CD4-positive, alpha-beta T cell treated with Interleukin-12 subunit alpha and Interleukin-12 subunit beta, for 1 hour (primary cell): ENCODE measurements around the gene MAP1S.
"Not testable (repeated sequence)": the region's sequence is repeated elsewhere in the genome, so short reads cannot be mapped to it uniquely, and the experiment has no call there.

Experiments used
- DNase-seq: peaks from one replicate; pipeline ENCODE4 v3.0.0-alpha.2; 2020

Gene MAP1S

DNA sequence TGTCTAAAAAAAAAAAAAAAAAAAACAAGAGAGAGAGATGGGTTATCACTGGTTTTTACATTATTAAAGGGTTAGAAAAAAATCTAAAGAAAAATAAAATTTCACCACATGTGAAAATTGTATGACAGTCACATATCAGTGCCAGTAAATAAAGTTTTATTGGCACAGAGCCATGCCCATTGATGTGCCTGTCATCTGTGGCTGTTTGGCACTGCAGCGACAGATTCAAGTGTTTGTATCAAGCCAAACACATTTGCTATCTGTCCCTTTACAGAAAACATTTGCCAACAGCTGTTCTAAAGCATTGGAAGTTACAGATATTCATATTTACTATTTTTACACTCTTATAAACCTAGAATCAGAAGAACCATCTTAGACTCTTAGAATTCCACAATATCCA is 48.3 kb downstream of the MAP1S start:
- no peak for DNase-seq

DNA sequence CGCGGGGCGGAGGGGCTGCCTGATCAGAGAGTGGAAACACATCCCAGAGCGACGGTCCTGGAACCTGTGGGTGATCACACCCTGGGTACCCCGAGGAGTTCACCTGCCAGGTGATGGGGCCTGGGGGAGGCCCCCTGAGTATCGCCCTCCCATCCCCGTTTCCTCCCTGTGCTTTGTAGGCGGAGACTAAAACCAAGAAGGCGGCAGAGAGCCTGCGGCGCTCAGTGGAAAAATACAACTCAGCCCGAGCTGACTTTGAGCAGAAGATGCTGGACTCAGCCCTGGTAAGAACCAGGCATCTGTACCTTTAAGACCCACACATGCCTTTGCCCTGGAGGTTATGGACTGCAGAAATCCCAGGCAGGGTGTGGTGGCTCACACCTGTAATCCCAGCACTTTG is 51.3 kb downstream of the MAP1S start:
- DNase-seq, result no peak

DNA sequence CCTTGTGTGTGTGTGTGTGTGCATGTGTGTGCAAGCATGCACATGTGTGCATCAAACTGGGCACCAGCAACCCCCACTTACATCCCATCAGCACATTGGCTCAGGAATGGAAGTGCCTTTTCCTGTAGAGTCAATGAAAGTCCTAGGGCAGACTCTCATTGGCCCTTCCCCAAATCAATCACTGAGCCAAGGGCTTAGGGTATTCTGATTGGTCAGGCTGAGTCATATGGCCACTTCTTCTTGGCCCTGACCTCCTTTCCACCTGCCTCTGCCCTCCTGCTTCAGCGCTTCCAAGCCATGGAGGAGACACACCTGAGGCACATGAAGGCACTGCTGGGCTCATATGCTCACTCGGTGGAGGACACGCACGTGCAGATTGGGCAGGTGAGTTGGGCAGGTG is 52.9 kb downstream of the MAP1S start:
- DNase-seq, result no peak

DNA sequence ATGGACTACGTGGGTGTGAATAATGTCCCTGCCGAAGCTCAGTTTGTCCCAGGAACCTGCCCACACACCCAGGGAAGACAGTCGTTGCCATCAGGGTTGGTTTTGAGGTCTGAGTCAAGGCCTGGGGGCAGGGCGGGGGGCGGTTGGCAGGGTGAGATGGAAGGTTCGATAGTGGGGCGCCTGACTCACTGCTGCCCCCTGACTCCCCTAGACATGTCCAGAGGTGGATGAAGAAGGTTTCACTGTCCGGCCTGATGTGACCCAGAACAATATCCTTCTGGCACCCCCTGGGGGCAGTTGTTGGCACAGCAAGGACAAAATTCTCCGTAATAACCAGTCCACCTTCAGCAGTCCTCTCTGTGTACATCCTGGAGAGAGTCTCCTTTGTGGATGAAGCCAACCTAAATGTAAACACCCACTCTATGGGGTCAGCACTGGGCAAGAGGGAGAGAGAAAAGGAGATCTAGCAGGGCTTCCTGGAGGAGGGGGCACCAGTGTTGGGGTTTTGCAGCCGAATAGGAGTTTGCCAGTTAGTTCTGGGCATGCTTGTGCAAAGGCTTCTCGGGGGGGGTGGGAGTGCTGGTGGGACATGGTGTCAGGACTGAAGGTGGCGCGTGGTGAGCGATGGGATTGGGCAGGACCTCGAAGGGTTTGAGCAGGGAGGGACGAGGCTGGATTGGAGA is 56.1 kb downstream of the MAP1S start:
- DNase-seq, result peak; percentile 45

DNA sequence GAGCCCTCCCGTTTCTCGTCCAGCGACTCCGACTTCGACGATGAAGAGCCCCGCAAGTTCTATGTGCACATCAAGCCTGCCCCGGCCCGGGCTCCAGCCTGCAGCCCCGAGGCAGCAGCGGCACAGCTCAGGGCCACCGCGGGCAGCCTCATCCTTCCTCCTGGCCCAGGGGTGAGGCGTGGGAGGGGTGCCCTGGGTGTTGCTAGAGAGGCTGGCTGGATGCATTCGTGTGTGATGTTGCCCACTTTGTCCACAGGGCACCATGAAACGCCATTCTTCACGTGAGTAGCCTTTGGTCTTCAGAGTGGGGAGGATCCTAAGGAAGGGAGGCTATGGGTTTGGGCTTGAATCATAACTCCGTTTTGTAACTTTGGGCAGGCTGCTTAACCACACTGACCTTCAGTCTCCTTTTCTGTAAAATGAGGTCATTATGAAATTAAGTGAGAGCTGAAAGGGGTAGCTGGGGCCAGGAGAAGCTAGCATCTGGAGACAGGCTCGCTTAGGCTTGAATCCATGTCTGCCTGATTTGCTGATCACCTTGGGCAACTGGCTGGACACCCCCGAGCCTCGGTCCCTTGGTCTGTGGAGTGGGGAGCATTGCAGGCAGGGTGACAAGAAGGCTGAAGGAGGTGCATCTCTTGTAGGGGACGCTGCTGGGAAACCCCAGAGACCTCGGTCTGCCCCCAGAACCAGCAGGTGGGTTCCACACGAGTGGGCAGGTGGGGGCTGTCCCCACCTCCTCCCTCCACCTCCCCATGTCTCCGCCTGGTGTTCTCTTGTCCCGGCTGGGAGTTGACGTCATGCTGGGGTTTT is 56.9 kb downstream of the MAP1S start:
- no peak for DNase-seq

DNA sequence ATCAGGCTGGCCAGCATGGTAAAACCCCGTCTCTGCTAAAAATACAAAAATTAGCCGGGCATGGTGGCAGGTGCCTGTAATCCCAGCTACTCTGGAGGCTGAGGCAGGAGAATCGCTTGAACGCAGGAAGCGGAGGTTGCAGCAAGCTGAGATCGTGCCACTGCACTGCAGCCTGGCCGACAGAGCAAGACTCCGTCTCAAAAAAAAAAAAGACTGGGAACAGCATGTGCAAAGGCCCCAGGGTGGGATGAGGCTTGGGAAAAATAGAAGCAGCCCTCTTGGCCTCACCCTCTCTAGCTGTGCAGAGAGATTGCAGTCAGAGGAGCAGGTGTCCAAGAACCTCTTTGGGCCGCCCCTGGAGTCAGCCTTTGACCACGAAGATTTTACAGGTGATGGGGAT is 58.6 kb downstream of the MAP1S start:
- DNase-seq, result not testable (repeated sequence)

DNA sequence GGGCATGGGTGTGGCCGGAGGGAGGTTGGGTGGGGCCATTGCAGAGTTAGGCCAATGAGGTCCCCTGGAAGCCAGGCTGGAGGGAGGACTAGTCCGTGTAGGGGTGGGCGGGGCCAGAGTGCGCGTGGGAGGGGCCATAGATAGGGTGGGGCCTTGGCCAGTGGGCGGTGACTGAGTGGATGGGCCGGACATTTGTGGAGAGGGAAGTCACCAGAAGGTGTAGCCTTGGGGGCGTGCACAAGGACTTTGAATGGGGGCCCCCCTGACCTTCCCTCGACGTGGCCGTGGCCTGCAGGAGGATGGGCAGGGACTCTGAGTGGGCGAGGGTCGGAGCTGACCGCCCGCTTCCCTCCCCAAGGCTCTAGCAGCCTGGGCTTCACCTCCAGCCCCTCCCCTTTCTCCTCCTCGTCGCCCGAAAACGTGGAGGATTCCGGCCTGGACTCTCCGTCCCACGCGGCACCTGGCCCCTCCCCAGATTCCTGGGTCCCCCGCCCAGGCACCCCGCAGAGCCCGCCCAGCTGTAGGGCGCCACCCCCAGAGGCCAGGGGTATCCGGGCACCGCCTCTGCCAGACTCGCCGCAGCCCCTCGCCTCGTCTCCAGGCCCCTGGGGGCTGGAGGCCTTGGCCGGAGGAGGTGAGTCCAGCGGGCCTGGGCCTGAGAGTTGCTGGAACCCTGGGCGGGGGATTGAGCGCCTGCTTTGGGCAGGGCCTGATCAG is 59.1 kb downstream of the MAP1S start:
- DNase-seq, result peak; percentile 49

DNA sequence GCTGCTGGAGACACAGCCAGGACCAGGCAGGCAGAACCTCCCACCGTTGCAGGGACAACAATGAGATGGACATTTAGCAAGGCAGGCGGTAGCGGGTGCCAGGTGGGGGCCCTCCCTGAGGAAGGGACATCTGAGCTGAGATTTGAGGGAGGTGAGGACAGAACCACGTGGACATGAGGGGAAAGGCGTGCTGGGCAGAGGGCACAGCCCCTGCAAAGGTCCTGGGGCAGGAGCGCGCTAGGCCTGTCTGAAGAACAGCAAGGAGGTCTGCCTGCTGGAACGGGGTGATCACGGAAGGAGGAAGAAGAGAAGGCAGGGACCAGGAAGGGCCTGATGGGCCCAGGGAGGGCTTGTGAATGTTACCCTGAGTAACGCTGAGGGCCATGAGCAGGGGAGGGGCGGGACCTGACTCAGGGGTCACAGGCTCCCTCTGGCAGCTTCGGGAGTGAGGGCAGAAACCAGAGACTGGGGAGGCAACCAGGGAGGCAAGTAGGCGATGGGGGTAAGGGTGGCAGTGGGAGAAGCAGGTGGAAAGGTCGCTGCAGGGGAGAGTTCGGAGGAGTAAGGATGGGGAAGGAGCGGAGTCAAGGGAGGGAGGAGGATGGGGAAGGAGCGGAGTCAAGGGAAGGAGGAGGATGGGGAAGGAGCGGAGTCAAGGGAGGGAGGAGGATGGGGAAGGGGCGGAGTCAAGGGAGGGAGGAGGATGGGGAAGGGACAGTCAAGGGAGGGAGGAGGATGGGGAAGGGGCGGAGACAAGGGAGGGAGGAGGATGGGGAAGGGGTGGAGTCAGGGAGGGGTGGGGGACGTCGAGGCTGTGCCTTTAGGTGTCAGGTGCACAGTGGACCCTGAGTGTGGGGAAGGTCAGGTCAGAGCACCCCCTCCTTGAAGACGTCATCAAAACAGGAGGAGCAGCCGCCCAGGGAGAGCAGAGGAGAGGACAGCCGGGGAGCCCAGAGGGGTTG is 60.0 kb downstream of the MAP1S start:
- DNase-seq, result no peak

DNA sequence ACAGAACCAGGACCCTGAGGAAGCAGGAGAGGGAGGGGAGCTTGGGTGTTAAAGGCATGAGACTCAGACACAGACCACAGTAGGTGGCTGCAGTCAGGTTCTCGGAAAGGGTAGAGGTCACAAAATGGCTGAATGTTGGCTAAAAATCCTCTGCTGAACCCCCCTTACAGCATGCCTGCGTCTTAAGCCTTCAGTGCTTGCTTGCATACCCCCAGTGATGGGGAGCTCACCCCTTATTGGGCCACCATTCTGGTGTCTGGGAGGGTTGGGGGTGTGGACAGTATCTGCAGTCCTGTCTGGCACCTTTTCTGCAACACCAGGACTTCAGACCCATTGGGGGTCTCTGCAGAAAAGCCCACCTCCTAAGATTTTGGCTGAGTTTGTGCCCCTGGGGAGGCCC is 61.5 kb downstream of the MAP1S start:
- no peak for DNase-seq

DNA sequence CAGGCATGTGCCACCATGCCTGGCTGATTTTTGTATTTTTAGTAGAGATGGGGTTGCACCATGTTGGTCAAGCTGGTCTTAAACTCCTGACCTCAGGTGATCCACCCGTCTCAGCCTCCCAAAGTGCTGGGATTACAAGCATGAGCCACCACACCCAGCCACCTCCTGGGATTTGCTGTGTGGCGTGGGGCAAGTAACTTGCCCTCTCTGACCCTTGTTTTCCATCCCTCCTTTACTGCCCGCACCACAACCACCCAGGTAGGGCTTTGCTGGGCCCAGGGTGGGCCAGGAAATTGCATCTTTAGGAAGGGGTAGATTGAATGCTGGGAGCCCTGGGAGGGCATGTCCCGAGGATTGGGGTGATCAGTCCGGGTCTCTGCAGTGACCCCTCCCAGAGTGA is 64.4 kb downstream of the MAP1S start:
- DNase-seq, result not testable (repeated sequence)
